Breast epithelium (tissue), 3 donors: Measurements from ENCODE around the gene PRMT1.

Experiments used
- POLR2A ChIP-seq: fragments of 450-650 bp; IDR thresholded peaks from one replicate; pipeline ENCODE4 v1.6.1; 2016; ENCODE audit warnings: antibody characterized with exemption, mild to moderate bottlenecking, moderate library complexity
- TF ChIP-seq, protein P1 (sequence below), 3 donors: fragments of 450-650 bp; IDR thresholded peaks; one replicate each; pipeline ENCODE4 v1.5.1; 2016 to 2017; ENCODE audit warnings: antibody characterized with exemption in 3 of 3, mild to moderate bottlenecking in 3 of 3, moderate library complexity in 3 of 3

DNA sequence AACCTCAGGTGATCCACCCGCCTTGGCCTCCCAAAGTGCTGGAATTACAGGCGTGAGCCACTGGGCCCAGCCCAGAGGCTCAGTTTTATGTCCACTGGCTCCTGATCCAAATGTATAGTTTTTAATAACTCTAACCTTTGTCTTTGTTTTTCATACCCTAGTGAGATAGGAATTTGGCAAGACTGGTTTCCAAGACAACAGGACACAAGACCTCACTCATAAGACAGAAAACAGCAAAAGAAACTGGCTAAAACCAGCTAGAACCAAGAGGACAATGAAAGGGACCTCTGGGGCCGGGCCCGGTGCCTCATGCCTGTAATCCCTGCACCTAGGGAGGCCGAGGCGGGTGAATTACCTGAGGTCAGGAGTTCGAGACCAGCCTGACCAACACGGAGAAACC, 41.4 kb downstream of the PRMT1 start:
- TF ChIP-seq, protein P1, sequence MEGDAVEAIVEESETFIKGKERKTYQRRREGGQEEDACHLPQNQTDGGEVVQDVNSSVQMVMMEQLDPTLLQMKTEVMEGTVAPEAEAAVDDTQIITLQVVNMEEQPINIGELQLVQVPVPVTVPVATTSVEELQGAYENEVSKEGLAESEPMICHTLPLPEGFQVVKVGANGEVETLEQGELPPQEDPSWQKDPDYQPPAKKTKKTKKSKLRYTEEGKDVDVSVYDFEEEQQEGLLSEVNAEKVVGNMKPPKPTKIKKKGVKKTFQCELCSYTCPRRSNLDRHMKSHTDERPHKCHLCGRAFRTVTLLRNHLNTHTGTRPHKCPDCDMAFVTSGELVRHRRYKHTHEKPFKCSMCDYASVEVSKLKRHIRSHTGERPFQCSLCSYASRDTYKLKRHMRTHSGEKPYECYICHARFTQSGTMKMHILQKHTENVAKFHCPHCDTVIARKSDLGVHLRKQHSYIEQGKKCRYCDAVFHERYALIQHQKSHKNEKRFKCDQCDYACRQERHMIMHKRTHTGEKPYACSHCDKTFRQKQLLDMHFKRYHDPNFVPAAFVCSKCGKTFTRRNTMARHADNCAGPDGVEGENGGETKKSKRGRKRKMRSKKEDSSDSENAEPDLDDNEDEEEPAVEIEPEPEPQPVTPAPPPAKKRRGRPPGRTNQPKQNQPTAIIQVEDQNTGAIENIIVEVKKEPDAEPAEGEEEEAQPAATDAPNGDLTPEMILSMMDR (IDR thresholded peaks at IDR 0.05) = no peak
- TF ChIP-seq POLR2A = no peak
